ENCODE data around the gene ASH1L.
"Not testable (repeated sequence)": the region's sequence is repeated elsewhere in the genome, so short reads cannot be mapped to it uniquely, and the experiment has no call there.

Gene ASH1L

GRCh38 chr1:155334962-155335361, 227.6 kb downstream of the ASH1L start:
- 100% methylated on average over 1 of the region's 1 CpG for WGBS (ENCODE audit: insufficient coverage)
- Histone ChIP-seq H3K36me3 (ENCODE audit: control insufficient read depth in 4 of 4, insufficient read depth in 4 of 4, low read length in 3 of 4) (peaks cover 19 to 63% (median 49%) of the 10 kb centered on the region in 4 experiments), H3K27ac (ENCODE audit: insufficient read depth in 1 of 2, low read depth in 1 of 2, low read length in 2 of 2, poor library complexity in 1 of 2, severe bottlenecking in 2 of 2) (no peak overlapping the region), H3K4me3 (ENCODE audit: control insufficient read depth in 1 of 7, extremely low read depth in 1 of 7, insufficient read depth in 4 of 7, low read depth in 2 of 7, low read length in 6 of 7) (no peak overlapping the region), H3K27me3 (replicated peaks in 2 of 5; ENCODE audit: control insufficient read depth in 4 of 5, insufficient read depth in 5 of 5, low read length in 4 of 5) (no peaks in the 10 kb centered on the region), H3K4me1 (ENCODE audit: control extremely low read depth in 1 of 4, control insufficient read depth in 4 of 4, insufficient read depth in 4 of 4, low read length in 3 of 4) (peaks cover 0 to 6% (median 0%) of the 10 kb centered on the region in 4 experiments), H3K9me3 (ENCODE audit: control extremely low read depth in 1 of 5, control insufficient read depth in 4 of 5, insufficient read depth in 2 of 5, low read depth in 1 of 5, low read length in 4 of 5) (no peaks in the 10 kb centered on the region)
- no peak for DNase-seq
- ChIA-PET POLR2A (no interaction called here), CTCF (interaction anchor here (1.5 kb wide), 1 partner anchor 11 kb away, joined by 5 read pairs; no protein-coding TSS in a partner anchor)

- Histone ChIP-seq H3K27ac (ENCODE audit: insufficient read depth in 1 of 2, low read depth in 1 of 2, low read length in 2 of 2, poor library complexity in 1 of 2, severe bottlenecking in 2 of 2) (no peak overlapping the region), H3K4me3 (ENCODE audit: control insufficient read depth in 1 of 7, extremely low read depth in 1 of 7, insufficient read depth in 4 of 7, low read depth in 2 of 7, low read length in 6 of 7) (no peak overlapping the region), H3K9me3 (ENCODE audit: control extremely low read depth in 1 of 5, control insufficient read depth in 4 of 5, insufficient read depth in 2 of 5, low read depth in 1 of 5, low read length in 4 of 5) (no peaks in the 10 kb centered on the region), H3K4me1 (ENCODE audit: control extremely low read depth in 1 of 4, control insufficient read depth in 4 of 4, insufficient read depth in 4 of 4, low read length in 3 of 4) (peaks cover 0 to 21% (median 15%) of the 10 kb centered on the region in 4 experiments), H3K27me3 (replicated peaks in 2 of 5; ENCODE audit: control insufficient read depth in 4 of 5, insufficient read depth in 5 of 5, low read length in 4 of 5) (no peaks in the 10 kb centered on the region), H3K36me3 (ENCODE audit: control insufficient read depth in 4 of 4, insufficient read depth in 4 of 4, low read length in 3 of 4) (peaks cover 6 to 44% (median 28%) of the 10 kb centered on the region in 4 experiments)
- ChIA-PET POLR2A (no interaction called here), CTCF (interaction anchor here (15.4 kb wide), 1 partner anchor 79 kb away, joined by 165 read pairs; no protein-coding TSS in a partner anchor)
- DNase-seq, result no peak
- WGBS (ENCODE audit: insufficient coverage), result 96% methylated on average over 10 of the region's 11 CpGs
Measured at GRCh38 chr1:155329980-155330598, 232.5 kb downstream of the ASH1L start.

GRCh38 chr1:155328856-155329255, 233.7 kb downstream of the ASH1L start:
- H3K27ac ChIP-seq (ENCODE audit: insufficient read depth in 1 of 2, low read depth in 1 of 2, low read length in 2 of 2, poor library complexity in 1 of 2, severe bottlenecking in 2 of 2); H3K4me3 ChIP-seq (ENCODE audit: control insufficient read depth in 1 of 7, extremely low read depth in 1 of 7, insufficient read depth in 4 of 7, low read depth in 2 of 7, low read length in 6 of 7); DNase-seq; H3K9me3 ChIP-seq (ENCODE audit: control extremely low read depth in 1 of 5, control insufficient read depth in 4 of 5, insufficient read depth in 2 of 5, low read depth in 1 of 5, low read length in 4 of 5); H3K27me3 ChIP-seq (replicated peaks in 2 of 5; ENCODE audit: control insufficient read depth in 4 of 5, insufficient read depth in 5 of 5, low read length in 4 of 5): not testable (repeated sequence)
- POLR2A ChIA-PET, result interaction anchor here (0.8 kb wide), 1 partner anchor 24 kb away, joined by 3 read pairs; no protein-coding TSS in a partner anchor
- 100% methylated on average over 3 of the region's 7 CpGs for WGBS (ENCODE audit: insufficient coverage)
- H3K36me3 ChIP-seq (ENCODE audit: control insufficient read depth in 4 of 4, insufficient read depth in 4 of 4, low read length in 3 of 4), result peaks cover 2 to 38% (median 21%) of the 10 kb centered on the region in 4 experiments
- CTCF ChIA-PET, result interaction anchor here (0.6 to 15.4 kb wide), 2 partner anchors 22 to 78 kb away, joined by 3 to 165 read pairs; no protein-coding TSS in a partner anchor
- peaks cover 0 to 33% (median 23%) of the 10 kb centered on the region in 4 experiments for H3K4me1 ChIP-seq (ENCODE audit: control extremely low read depth in 1 of 4, control insufficient read depth in 4 of 4, insufficient read depth in 4 of 4, low read length in 3 of 4)

GRCh38 chr1:155327981-155328380, 234.6 kb downstream of the ASH1L start:
- H3K27me3 ChIP-seq (replicated peaks in 2 of 5; ENCODE audit: control insufficient read depth in 4 of 5, insufficient read depth in 5 of 5, low read length in 4 of 5), result no peaks in the 10 kb centered on the region
- ChIA-PET CTCF (interaction anchor here (15.4 kb wide), 1 partner anchor 77 kb away, joined by 165 read pairs; no protein-coding TSS in a partner anchor), POLR2A (no interaction called here)
- no peaks in the 10 kb centered on the region for H3K9me3 ChIP-seq (ENCODE audit: control extremely low read depth in 1 of 5, control insufficient read depth in 4 of 5, insufficient read depth in 2 of 5, low read depth in 1 of 5, low read length in 4 of 5)
- no peak overlapping the region for H3K4me3 ChIP-seq (ENCODE audit: control insufficient read depth in 1 of 7, extremely low read depth in 1 of 7, insufficient read depth in 4 of 7, low read depth in 2 of 7, low read length in 6 of 7)
- WGBS (ENCODE audit: insufficient coverage), result 94% methylated on average over 3 of the region's 4 CpGs
- peaks cover 0 to 39% (median 25%) of the 10 kb centered on the region in 4 experiments for H3K4me1 ChIP-seq (ENCODE audit: control extremely low read depth in 1 of 4, control insufficient read depth in 4 of 4, insufficient read depth in 4 of 4, low read length in 3 of 4)
- DNase-seq, result no peak
- H3K36me3 ChIP-seq (ENCODE audit: control insufficient read depth in 4 of 4, insufficient read depth in 4 of 4, low read length in 3 of 4), result peaks cover 2 to 31% (median 18%) of the 10 kb centered on the region in 4 experiments
- H3K27ac ChIP-seq (ENCODE audit: insufficient read depth in 1 of 2, low read depth in 1 of 2, low read length in 2 of 2, poor library complexity in 1 of 2, severe bottlenecking in 2 of 2), result peak overlapping the region in 1 of 2 experiments; percentile 9

- ChIA-PET CTCF (interaction anchor here (0.5 to 15.4 kb wide), 4 partner anchors 10 to 1059 kb away, joined by 3 to 165 read pairs (median 4); partner anchors contain the start of gene FDPS), POLR2A (no interaction called here)
- H3K4me3 ChIP-seq (ENCODE audit: control insufficient read depth in 1 of 7, extremely low read depth in 1 of 7, insufficient read depth in 4 of 7, low read depth in 2 of 7, low read length in 6 of 7), result no peak overlapping the region
- no peak overlapping the region for H3K27ac ChIP-seq (ENCODE audit: insufficient read depth in 1 of 2, low read depth in 1 of 2, low read length in 2 of 2, poor library complexity in 1 of 2, severe bottlenecking in 2 of 2)
- peaks cover 0 to 48% (median 36%) of the 10 kb centered on the region in 4 experiments for H3K4me1 ChIP-seq (ENCODE audit: control extremely low read depth in 1 of 4, control insufficient read depth in 4 of 4, insufficient read depth in 4 of 4, low read length in 3 of 4)
- no peaks in the 10 kb centered on the region for H3K27me3 ChIP-seq (replicated peaks in 2 of 5; ENCODE audit: control insufficient read depth in 4 of 5, insufficient read depth in 5 of 5, low read length in 4 of 5)
- no peaks in the 10 kb centered on the region for H3K9me3 ChIP-seq (ENCODE audit: control extremely low read depth in 1 of 5, control insufficient read depth in 4 of 5, insufficient read depth in 2 of 5, low read depth in 1 of 5, low read length in 4 of 5)
- DNase-seq, result no peak
- H3K36me3 ChIP-seq (ENCODE audit: control insufficient read depth in 4 of 4, insufficient read depth in 4 of 4, low read length in 3 of 4), result peaks cover 2 to 31% (median 18%) of the 10 kb centered on the region in 4 experiments
- WGBS (ENCODE audit: insufficient coverage), result 98% methylated on average over 7 of the region's 7 CpGs
Measured at GRCh38 chr1:155326631-155327037, 236.0 kb downstream of the ASH1L start.

GRCh38 chr1:155326020-155326526, 236.5 kb downstream of the ASH1L start:
- Histone ChIP-seq H3K4me1 (ENCODE audit: control extremely low read depth in 1 of 4, control insufficient read depth in 4 of 4, insufficient read depth in 4 of 4, low read length in 3 of 4) (peaks cover 0 to 45% (median 42%) of the 10 kb centered on the region in 4 experiments), H3K4me3 (ENCODE audit: control insufficient read depth in 1 of 7, extremely low read depth in 1 of 7, insufficient read depth in 4 of 7, low read depth in 2 of 7, low read length in 6 of 7) (peak overlapping the region in 2 of 7 experiments; percentile 8 to 89), H3K9me3 (ENCODE audit: control extremely low read depth in 1 of 5, control insufficient read depth in 4 of 5, insufficient read depth in 2 of 5, low read depth in 1 of 5, low read length in 4 of 5) (no peaks in the 10 kb centered on the region), H3K27me3 (replicated peaks in 2 of 5; ENCODE audit: control insufficient read depth in 4 of 5, insufficient read depth in 5 of 5, low read length in 4 of 5) (no peaks in the 10 kb centered on the region), H3K36me3 (ENCODE audit: control insufficient read depth in 4 of 4, insufficient read depth in 4 of 4, low read length in 3 of 4) (peaks cover 2 to 31% (median 14%) of the 10 kb centered on the region in 4 experiments), H3K27ac (ENCODE audit: insufficient read depth in 1 of 2, low read depth in 1 of 2, low read length in 2 of 2, poor library complexity in 1 of 2, severe bottlenecking in 2 of 2) (no peak overlapping the region)
- POLR2A ChIA-PET, result no interaction called here
- CTCF ChIA-PET, result interaction anchor here (0.9 to 15.4 kb wide), 2 partner anchors 18 to 75 kb away, joined by 5 to 165 read pairs; partner anchors contain the start of gene FDPS
- WGBS (ENCODE audit: insufficient coverage), result 85% methylated on average over 5 of the region's 6 CpGs
- DNase-seq, result no peak

- peak overlapping the region in 1 of 2 experiments; percentile 49 for H3K27ac ChIP-seq (ENCODE audit: insufficient read depth in 1 of 2, low read depth in 1 of 2, low read length in 2 of 2, poor library complexity in 1 of 2, severe bottlenecking in 2 of 2)
- peaks cover 2 to 29% (median 11%) of the 10 kb centered on the region in 4 experiments for H3K36me3 ChIP-seq (ENCODE audit: control insufficient read depth in 4 of 4, insufficient read depth in 4 of 4, low read length in 3 of 4)
- CTCF ChIA-PET, result interaction anchor here (4.4 to 15.4 kb wide), 2 partner anchors 53 to 75 kb away, joined by 27 to 165 read pairs; partner anchors contain the start of gene CLK2
- H3K4me3 ChIP-seq (ENCODE audit: control insufficient read depth in 1 of 7, extremely low read depth in 1 of 7, insufficient read depth in 4 of 7, low read depth in 2 of 7, low read length in 6 of 7), result peak overlapping the region in 3 of 7 experiments; percentile 8 to 92 (median 89)
- WGBS (ENCODE audit: insufficient coverage), result 86% methylated on average over 6 of the region's 6 CpGs
- no peaks in the 10 kb centered on the region for H3K27me3 ChIP-seq (replicated peaks in 2 of 5; ENCODE audit: control insufficient read depth in 4 of 5, insufficient read depth in 5 of 5, low read length in 4 of 5)
- POLR2A ChIA-PET, result no interaction called here
- DNase-seq, result no peak
- peaks cover 0 to 49% (median 44%) of the 10 kb centered on the region in 4 experiments for H3K4me1 ChIP-seq (ENCODE audit: control extremely low read depth in 1 of 4, control insufficient read depth in 4 of 4, insufficient read depth in 4 of 4, low read length in 3 of 4)
- H3K9me3 ChIP-seq (ENCODE audit: control extremely low read depth in 1 of 5, control insufficient read depth in 4 of 5, insufficient read depth in 2 of 5, low read depth in 1 of 5, low read length in 4 of 5), result no peaks in the 10 kb centered on the region
Measured at GRCh38 chr1:155325603-155325893, 237.1 kb downstream of the ASH1L start.
